Ishikawa (cell line): ENCODE data around the gene LCMT1.

Experiments used
- CEBPB ChIP-seq: IDR thresholded peaks from 2 replicates; pipeline ENCODE4 v1.6.1; 2012
- CREB1 ChIP-seq: IDR thresholded peaks from 2 replicates; pipeline ENCODE4 v1.6.1; 2012; ENCODE audit warnings: low read depth
- EGR1 ChIP-seq: IDR thresholded peaks from 2 replicates; pipeline ENCODE4 v1.6.1; 2012
- EP300 ChIP-seq: IDR thresholded peaks from 2 replicates; pipeline ENCODE4 v1.6.1; 2012; ENCODE audit warnings: borderline replicate concordance
- MAX ChIP-seq: IDR thresholded peaks from 2 replicates; pipeline ENCODE4 v1.6.1; 2012
- NFIC ChIP-seq: IDR thresholded peaks from 2 replicates; pipeline ENCODE4 v1.6.1; 2012
- RAD21 ChIP-seq: IDR thresholded peaks from 2 replicates; pipeline ENCODE4 v1.6.1; 2012; ENCODE audit warnings: low read depth
- TAF1 ChIP-seq: IDR thresholded peaks from 2 replicates; pipeline ENCODE4 v1.6.1; 2012; ENCODE audit warnings: low read depth, mild to moderate bottlenecking
- TF ChIP-seq, protein P1 (sequence below): IDR thresholded peaks from 2 replicates; pipeline ENCODE4 v1.6.1; 2012; ENCODE audit warnings: low read depth, mild to moderate bottlenecking

DNA sequence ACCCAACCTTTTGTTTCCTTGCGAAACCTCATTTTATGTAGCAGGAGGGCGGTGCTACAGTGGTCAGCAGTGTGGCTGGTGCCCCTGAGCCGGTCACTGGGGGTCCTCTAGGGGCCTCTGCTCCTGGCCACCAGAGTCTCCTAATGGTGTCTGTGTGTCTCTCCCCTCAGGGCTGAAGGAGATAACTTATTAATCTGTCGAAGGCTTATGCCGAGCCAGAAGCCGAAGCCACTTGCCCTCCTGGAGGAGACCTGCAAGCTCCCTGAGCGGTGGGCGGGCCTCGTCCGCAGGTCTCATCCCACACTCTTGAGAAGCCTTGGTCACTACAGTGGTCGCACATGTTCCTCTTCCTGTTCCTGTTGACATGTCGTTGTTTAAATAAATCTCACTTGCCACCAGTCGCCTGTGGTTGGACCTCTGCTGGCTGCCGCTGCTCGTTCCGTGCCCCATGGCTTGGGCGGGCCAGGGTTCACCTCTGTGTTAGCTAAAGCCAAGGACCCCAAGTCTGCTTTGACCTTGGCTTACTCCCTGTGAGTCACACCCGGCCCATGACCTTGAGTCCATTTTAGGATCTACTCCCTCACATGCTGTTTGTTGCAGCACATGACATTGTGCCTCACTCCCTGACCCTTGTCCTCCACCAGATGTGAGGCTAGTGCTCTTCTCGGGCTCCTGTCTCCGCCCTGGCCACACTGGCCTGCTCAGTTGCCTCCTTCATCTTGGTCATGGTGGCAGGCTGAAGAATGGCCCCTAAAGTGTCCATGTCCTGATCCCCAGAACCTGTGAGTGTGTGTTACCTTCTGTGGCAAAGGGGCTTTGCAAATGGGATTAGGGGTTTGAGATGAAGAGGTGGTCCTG, 66.5 kb downstream of the LCMT1 start:
- TF ChIP-seq RAD21 (no peak), EP300 (no peak), CEBPB (no peak), CREB1 (no peak), TAF1 (no peak), NFIC (no peak), EGR1 (no peak), MAX (no peak)
- TF ChIP-seq, protein P1, sequence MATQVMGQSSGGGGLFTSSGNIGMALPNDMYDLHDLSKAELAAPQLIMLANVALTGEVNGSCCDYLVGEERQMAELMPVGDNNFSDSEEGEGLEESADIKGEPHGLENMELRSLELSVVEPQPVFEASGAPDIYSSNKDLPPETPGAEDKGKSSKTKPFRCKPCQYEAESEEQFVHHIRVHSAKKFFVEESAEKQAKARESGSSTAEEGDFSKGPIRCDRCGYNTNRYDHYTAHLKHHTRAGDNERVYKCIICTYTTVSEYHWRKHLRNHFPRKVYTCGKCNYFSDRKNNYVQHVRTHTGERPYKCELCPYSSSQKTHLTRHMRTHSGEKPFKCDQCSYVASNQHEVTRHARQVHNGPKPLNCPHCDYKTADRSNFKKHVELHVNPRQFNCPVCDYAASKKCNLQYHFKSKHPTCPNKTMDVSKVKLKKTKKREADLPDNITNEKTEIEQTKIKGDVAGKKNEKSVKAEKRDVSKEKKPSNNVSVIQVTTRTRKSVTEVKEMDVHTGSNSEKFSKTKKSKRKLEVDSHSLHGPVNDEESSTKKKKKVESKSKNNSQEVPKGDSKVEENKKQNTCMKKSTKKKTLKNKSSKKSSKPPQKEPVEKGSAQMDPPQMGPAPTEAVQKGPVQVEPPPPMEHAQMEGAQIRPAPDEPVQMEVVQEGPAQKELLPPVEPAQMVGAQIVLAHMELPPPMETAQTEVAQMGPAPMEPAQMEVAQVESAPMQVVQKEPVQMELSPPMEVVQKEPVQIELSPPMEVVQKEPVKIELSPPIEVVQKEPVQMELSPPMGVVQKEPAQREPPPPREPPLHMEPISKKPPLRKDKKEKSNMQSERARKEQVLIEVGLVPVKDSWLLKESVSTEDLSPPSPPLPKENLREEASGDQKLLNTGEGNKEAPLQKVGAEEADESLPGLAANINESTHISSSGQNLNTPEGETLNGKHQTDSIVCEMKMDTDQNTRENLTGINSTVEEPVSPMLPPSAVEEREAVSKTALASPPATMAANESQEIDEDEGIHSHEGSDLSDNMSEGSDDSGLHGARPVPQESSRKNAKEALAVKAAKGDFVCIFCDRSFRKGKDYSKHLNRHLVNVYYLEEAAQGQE, result no peak
